GDM1 (cell line): ENCODE data around the gene CTBP1.
"Not testable (repeated sequence)": the region's sequence is repeated elsewhere in the genome, so short reads cannot be mapped to it uniquely, and the experiment has no call there.

ENCODE experiments used
- DNase-seq: peaks from one replicate; lab custom pipeline; 2025; lab: John Stamatoyannopoulos, UW

Gene CTBP1

DNA sequence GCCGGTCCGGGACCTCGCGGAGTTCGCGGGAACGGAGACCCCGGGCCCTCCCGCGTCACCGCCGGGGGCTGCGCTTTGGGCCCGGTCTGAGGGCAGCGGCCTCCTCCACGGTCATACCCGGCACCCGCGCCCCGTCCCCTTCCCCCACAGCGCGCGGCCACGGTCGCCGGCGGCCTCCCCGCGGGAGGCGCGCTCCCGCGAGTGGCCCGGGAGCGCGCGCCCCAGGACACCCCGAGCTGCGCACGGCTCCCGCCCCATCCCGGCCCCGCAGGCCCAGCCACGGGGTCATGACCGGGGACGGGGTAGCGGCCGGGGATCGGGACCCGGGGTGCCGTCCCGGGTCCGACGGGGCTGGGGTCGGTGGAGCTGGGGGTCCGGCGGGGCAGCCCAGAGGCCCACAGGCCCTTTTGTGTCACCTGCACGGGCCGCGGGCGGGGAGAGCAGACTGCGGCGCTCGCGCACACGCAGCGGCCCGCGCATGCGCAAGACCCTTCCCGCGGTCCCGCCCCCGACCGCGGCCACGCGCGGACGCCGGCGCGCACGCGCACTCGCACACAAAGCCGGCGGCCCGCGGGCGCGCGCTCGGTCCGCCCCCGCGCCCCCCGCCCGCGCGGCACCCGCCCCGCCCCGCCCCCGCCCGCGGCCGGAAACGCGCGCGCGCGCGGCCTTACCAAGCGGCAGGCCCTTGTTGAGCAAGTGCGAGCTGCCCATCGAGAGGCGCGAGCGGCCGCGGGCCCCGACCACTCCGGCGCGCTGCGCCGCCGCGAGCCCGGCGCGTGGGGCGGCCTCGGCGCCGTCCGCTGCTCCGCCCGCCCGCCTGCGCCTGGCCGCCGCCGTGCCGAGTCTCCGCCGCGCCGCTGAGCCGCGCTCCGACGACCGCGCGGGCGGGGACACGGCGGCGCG is at the start of gene CTBP1:
TSS of gene CTBP1 (minus strand) at position 886 of the 903 bp plus-strand sequence. CDS start 7,799 bp downstream, outside the sequence.
- DNase-seq, result peak; percentile 83

DNA sequence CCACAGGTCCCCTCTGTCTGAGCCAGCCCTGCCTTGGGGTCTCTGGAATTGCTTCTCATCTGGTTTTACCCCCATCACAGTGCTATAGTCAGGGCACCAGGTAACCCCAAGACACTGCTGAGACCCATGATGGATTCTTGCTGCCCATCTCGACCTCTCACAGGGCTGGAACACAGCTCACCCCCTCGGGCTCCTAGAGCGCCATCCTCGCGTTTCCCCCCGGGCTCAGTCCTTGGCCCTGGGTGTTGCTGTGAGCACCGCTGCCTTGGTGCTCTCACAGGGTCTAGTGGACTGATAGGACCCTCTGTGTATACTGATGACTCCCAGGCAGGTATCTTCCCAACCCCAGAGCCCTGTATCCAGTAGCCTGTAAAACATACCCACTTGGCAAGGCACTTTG is 49.5 kb upstream of the CTBP1 start:
- no peak for DNase-seq

DNA sequence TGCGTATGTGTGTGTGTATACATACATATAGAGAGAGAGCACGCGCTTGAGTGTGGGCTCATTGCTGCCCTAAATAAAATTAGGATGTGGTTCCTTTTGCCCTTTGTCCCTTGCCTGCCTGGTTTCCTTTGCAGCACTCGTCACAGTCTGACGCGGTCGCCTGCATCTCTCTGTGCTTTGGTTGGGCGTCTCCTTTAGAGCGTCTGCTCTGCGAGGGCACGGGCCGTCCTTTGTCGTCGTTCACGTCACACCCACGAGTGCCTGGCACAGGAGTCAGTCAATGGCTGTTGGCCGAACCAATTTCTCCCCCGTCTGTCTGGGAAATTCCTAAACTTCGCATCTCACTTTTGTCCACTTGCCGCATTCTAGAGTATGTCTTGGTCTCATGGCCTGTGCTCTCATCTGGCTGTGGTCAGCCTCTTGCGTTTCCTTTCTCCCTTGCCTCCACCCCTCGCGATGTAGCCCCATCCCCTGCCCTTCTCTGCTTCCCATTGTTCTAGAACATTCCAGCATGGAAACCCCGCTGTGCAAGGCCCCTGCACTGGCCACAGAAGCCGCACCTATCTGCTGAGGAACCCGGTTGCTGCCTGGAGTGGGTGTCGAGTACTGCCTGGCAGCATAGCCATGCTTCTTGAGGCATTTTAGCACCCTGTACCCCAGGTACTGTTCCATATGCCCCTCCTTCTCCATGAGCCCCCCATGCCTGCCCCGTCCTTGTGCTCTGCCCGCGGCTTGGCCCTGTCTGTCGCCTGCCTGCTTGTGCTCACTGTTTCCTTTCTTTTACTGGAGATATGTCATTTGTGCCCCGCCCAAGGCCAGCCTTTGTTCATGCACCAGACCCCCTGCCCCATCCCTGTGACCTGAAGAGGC is 48.8 kb upstream of the CTBP1 start:
- DNase-seq, result no peak

DNA sequence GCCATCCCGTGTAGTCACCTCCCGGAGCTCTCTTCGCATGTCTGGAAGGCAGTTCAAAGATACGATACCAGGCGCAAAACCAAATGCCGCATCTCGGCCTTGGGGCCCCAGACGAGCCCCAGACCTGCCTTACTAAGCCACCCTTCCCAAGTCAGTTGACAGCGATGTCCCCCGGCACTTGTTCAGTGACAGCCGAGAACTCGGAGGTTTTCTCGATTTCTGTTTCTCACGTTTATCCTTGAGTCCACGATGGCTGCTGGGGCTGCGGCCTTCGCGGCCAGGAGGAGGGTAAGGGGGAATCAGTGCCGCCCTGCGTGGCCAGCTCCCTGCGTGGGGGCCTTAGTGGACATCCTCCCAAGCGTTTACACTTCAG is 48.1 kb upstream of the CTBP1 start:
- no peak for DNase-seq

DNA sequence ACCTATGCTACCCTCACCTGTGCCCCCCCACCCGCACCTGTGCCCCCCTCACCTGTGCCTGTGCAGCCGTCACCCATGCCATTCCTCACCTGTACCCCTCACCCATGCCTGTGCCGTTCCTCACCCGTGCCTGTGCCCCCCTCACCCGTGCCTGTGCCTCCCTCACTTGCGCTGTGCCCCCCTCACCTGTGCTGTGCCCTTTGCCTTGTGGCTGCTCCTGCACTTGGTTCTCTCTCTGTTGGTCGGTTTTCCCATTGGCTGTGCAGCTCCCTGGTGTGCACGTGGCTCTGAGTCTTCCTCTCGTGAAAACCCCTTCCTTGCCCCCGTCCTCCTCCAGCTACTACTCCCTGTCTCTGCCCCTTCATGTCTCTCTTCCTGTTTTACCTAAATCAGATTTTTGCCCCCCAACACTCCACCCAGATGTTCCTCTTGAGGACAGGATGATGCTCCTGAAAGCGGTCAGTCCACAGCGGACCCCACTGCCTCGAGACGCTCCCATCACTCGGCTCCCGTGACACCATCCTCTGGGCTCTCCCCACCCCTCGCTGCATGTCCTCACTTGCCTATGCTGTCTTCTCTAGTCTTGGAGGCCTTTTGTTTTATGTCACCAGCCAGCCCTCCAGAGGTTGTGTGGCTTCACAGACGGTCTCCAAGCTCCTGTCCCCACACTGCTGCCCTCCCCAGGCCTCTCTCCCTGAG is 47.5 kb upstream of the CTBP1 start:
- DNase-seq, result no peak

DNA sequence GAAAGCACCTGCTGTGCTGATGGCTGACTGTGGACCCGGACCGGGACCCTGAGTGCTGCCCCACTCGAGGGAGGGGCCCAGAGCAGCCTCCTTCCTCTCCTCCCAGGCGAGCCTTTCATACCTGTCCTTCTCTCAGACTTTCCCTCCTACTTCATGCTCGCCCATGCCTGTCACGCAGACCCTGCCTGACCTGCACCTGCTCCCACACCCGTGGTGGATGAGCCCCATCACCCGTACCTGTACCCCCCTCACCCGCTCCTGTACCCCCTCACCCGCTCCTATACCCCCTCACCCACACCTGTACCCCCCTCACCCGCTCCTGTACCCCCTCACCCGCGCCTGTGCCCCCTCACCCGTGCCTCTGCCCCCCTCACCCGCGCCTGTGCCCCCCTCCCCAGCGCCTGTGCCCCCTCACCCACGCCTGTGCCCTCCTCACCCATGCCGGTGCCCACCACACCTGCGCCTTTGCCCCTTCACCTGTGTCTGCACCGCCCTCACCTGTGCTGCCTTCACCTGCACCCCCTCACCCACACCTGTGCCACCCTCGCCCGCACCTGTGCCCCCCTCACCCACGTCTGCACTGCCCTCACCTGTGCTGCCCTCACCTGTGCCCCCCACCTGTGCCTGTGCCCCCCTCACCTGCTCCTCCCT is 46.6 kb upstream of the CTBP1 start:
- DNase-seq, result no peak

DNA sequence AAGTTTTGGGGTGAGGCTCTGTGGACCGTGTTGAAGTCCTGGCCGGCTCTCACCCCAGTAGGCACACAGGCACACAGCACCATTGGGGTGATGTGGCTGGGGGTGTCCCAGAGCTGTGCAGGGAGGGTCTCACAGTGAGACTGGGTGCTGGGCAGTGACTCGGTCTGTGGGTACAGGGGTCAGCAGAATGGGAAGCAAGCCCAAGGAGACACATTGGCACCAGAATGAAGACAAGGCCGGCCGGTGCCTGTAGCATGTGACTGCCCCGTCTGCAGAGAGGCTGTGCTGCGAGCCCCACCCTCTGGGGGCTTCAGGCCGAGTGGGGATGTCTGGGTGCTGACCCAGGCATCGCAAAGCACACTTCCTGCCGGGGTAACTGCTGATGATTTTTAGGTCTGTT is 46.0 kb upstream of the CTBP1 start:
- DNase-seq, result no peak

DNA sequence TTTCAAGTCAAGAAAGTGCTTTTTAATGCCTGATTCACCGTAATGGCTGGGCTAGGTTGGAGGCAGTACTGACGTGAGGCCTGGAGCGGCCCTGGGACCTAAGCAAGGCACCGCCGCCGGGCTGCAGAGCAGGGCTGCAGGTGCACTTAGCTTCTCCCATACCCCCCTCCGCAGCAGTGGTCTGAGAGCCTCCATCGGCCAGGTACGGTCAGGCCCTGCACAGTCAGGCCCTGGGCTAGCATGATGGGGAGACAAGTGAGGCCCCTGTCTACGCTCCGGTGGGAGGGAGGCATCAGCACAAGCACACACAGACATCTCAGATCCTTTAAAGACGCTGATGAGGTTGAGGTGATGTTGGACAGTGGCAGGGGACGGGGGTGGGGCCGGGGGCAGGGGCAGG is 45.5 kb upstream of the CTBP1 start:
- no peak for DNase-seq

DNA sequence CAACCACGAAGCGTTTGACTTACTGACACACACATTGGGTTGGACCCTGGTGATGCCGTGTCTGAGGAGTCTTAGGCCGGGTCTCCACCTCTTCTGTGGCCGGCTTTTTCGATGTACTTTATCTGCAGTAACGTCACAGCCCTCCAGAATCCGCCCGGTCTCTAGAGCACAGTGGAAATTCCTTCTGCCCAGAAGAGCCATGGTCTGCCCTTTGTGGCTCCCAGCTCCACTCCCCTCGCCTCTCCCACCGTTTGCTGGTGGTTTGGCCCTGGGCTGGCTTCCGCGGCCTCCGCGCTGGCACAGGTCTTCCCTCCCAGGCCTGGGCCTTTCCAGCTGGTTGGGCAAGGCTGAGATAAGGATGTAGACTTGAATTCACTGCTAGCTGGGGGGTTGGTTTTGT is 45.1 kb upstream of the CTBP1 start:
- no peak for DNase-seq

DNA sequence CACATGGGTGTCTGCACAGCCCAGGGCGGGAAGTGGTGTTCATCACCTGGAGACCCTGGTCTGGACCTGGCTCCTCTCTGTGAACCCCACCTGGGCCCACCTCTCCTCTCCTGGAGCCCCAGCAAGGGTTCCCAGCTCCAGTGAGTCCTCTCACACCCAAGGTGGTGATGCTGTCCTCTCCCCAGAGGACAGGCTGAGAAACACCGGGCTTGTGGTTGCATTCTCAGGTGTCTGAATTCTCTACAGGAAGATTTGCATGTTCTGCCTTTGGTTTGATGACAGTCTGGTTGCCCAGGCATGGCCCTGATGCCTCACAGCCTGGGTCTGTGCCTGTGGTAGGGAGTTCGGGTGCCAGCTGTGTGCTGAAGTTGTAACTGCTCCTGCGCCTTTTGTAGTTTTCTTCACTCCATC is 44.6 kb upstream of the CTBP1 start:
- DNase-seq, result no peak

DNA sequence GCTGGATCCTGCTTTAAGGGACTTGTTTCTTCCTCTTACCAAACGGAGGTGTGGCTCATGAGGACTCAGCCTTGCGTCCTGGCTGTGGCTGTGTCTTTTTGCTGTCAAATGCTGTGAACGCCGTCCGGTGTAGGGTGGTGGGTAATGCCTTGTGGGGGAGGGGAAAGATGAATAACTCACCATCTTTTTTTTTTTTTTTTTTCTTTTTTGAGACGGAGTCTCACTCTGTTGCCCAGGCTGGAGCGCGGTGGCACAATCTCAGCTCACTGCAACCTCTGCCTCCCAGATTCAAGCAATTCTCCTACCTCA is 43.7 kb upstream of the CTBP1 start:
- DNase-seq, result not testable (repeated sequence)

DNA sequence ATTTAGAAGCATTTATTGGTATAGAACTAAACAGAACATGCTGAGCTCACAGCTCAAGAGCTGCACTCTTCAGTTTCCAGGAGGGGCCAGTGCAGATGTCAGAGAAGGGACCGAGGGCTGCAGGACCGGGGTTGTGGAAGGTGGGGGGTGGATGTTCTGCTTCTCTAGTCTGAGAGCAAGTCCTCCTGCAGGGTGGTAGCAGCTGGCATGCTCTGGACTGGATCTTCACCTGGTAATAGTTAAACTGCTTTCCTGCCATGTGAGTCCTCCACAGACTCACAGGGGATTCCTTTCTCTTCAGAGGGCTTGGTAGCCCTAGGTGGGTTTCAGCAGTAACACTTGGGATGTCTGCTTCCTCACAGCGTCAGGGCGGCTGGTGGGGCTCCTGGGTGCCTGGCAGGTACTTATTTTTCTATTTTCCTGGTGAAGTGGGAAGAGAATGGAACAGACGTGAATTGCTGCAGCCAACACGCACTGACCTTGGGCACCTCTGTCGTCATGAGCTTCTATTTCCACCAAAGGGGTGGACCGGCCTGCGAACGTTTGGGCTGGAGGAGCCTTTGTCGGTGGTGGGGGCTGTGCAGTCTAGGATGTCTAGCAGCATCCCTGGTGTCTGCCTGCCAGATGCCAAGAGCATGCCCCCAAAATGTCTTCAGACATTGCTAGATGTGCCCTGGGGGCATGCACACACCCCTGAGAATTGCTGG is 43.2 kb upstream of the CTBP1 start:
- no peak for DNase-seq

DNA sequence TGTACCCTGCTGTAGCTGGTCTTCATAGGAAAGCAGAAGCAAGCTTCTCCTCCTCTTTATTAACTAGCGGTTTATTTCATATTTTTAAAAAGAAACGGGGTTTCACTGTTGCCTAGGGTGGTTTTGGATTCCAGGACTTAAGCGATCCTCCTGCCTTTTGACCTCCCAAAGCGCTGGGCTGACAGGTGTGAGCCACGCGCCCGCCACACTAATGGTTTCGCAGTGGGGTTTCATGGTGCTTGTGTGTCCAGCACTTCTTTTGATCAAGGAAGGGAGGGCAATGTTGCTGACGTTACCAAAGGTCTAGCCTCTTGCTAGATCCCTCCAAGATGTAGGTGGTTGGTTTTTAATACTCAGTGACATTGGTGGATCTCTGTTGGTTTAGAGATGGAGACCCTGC is 42.2 kb upstream of the CTBP1 start:
- no peak for DNase-seq

DNA sequence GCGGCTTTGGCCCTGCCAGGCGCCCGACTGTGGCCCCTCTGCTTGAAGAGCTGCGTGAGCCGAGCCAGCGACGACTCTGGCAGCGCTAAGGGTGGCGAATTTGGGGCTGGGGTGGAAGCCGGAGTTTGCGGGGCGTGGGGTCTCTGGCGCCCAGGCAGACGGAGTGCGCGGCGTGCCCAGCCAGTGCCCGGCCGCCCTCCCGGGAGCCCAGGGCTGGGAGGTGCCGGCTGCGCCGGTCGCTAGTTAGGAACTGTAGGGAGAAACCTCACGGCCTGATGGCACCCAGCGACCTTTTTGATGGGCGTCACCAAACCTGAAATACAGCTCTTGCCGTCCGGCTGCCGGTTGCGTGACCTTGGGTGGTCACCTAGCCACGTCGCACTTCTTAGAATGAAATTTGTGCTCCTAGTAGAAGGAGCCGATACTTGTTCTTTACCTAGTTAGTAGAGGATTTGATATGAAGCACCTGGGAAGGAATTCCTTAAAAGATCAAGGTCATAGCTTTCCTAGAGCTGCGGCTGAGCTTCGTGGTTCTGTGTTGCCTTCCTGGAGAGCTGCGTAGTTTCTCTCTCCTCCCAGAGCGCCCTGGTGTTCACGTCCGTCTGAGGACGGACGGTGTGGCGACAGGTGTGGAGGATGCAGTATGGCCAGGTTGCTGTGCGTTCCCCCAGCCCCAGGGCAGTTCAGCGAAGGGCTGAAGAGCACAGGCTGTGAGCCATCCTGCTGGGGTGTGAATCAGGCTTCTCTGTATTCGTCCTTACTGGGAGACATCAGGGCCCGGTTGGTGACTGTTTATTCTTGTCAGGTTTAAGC is 41.4 kb upstream of the CTBP1 start:
- DNase-seq, result no peak

DNA sequence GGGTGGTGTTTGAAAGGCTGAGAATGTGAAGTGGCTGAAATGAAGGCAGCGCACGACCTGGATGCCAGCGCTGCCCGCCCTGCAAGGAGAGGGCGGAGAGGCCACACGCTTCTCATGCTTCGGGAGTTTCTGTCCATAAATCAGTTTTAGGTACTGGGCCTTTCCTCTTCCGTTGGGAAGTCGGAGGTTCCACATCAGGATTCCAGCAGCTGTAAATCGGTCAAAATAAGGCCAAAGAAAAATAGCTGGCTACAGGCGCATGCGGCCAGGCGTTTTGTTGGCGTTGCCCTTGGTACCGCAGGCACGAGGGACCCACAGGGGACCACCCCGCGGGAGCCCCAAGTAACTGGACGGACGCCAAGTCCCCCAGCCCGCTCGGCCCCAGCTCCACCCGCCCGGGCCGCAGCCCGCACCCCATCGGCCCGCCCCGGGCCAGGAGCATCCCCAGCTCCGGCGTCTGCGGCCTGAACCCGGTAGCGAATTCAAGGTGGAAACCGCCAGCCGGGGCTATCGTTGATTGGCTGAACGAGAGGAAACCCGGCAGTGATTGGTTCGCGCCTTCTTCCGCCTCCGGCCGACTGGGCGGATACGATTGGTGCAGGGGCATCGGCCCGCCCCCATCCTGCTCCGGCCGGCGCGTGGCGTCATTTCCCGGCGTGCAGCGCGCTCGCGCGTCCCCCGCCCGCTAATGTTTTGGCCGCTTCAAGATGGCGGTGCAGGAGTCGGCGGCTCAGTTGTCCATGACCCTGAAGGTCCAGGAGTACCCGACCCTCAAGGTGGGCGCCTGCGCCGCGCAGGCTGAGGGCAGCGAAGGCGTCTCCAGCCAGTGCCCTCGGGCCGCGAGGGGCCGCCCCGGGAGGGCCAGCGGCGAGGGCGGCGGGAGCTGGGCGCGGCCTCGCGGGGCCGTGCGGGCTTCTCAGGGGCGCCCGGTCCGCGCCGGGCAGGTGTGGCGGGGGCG is 40.6 kb upstream of the CTBP1 start, which contains the start of gene MAEA:
TSS of gene MAEA (plus strand) at position 685 of the 958 bp plus-strand sequence. CDS start at position 708, 23 bp downstream.
- DNase-seq, result peak; percentile 93

DNA sequence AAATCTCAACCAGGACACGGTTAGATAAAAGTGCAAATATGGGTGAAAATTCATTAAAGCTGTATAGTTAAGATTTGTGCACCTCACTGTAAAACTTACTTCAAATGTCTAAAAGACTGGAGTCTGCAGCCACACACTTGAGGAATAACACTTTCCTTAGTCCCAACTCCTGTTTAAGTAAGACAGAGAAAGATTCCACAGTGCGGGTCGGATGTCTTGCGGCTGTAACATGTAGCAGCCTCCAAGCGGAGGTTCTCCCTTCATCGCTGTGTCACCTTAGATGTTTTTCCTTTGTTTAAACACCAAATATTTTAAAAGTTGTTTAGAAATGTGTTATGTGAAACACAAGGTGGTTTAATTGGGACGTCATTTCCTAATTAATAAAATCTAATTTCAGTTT is 39.9 kb upstream of the CTBP1 start:
- no peak for DNase-seq

DNA sequence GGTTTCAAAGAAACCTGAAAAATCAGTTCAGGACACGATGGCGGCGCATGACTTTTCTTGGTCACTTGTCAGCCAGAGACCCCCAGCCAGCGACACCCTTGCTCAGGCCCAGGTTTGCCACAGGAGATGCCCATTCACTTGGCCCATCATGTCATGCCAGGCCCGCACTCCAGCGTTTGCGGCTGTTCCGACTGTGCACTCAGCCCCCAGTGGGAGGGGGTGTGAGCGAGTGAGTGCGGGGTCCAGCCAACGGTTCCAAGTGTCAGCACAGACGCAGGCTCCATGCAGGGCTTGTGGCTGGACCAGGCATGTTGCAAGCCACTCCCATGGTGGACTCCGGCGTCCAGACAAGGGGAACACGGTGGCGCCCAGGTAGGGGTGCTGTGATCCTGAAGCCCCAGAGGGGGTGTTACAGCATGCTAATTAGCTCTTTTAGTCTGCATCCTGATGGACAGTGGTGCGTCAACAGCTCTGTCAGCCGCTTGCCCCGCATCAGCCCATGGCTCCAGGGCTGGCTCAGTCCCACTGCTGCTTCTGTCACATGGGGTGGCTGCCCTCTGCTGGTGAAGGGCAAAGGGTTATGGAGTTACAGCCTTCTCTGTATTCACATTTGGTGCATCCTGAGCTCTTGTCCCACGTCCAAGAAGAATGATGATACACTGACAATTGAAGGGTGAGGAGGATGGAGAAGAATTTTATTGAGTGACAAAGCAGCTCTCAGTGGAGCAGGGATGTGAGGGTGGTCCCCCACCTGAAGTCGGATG is 37.0 kb upstream of the CTBP1 start:
- DNase-seq, result no peak

DNA sequence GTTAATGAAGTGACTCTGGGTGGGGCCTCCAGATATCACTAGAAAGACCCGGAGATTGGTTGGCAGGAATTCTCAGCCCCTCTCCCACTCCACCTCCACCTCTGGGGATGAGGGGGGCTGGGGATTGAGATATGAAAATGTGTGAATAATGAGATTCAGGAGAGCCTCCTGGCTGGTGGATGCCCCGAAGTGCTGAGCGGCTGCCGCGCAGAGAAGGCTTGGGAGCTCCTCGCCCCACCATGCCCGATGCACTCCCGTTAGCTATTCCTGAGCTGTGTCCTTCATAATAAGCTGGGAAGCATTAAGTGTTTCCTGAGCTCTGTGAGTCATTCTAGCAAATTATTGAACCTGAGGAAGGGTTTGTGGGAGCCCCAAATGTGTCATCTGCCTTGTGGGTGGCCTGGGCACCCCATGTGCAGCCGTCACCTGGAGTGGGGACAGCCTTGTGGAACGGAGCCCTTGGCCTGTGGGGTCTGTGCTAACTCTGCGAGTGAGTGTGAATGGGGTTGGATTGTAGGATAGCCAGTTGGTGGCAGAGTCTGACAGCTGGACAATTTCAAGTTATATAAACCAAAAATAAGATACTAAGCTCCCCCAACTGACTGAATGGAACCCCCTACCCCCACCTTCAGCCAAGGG is 36.3 kb upstream of the CTBP1 start:
- no peak for DNase-seq
